Measurements from ENCODE around the gene VPS45.

- TF ChIP-seq CTCF (IDR thresholded peaks at IDR 0.05), result no peak
- TF ChIP-seq POLR2A (IDR thresholded peaks at IDR 0.05), result no peak
These were observed 35.4 kb downstream of the VPS45 start for GRCh38 chr1:150102986-150103385.
